Loucy (cell line): ENCODE measurements around the gene RBBP8.

Experiments used
- H2AFZ ChIP-seq: fragments of 200-600 bp; sonication (generic); 2 replicates; pipeline ENCODE4 v1.6.0; 2016; ENCODE audit warnings: antibody characterized with exemption, mild to moderate bottlenecking, low read length, moderate library complexity
- H3F3A ChIP-seq: fragments of 200-600 bp; 2 replicates; pipeline ENCODE4 v1.6.0; 2016; ENCODE audit warnings: antibody characterized with exemption, low read depth, mild to moderate bottlenecking
- H3K27me3 ChIP-seq: fragments of 200-600 bp; sonication (generic); 2 replicates; pipeline ENCODE4 v1.6.1; 2014; ENCODE audit warnings: low read length, mild to moderate bottlenecking; ENCODE audit not compliant: insufficient read depth, poor library complexity, severe bottlenecking
- H3K36me3 ChIP-seq: fragments of 200-600 bp; sonication (generic); 2 replicates; pipeline ENCODE4 v1.6.1; 2016; ENCODE audit warnings: low read length; ENCODE audit not compliant: insufficient read depth
- H3K4me1 ChIP-seq: fragments of 200-600 bp; sonication (generic); 2 replicates; pipeline ENCODE4 v1.5.1; 2014; ENCODE audit warnings: low read length, mild to moderate bottlenecking; ENCODE audit not compliant: insufficient read depth, poor library complexity, severe bottlenecking
- H3K4me2 ChIP-seq: fragments of 200-600 bp; sonication (generic); 2 replicates; pipeline ENCODE4 v1.6.0; 2014; ENCODE audit warnings: antibody characterized with exemption, low read length, low read depth, mild to moderate bottlenecking; ENCODE audit not compliant: poor library complexity, severe bottlenecking
- H3K4me3 ChIP-seq: fragments of 200-600 bp; sonication (generic); 2 replicates; pipeline ENCODE4 v1.5.1; 2014; ENCODE audit warnings: low read length, mild to moderate bottlenecking, mixed read lengths; ENCODE audit not compliant: poor library complexity, severe bottlenecking
- H3K79me2 ChIP-seq: fragments of 200-600 bp; sonication (generic); 2 replicates; pipeline ENCODE4 v1.6.1; 2014; ENCODE audit warnings: low read length; ENCODE audit not compliant: insufficient read depth
- H3K9ac ChIP-seq: fragments of 200-600 bp; sonication (generic); 2 replicates; pipeline ENCODE4 v1.6.0; 2014; ENCODE audit warnings: mild to moderate bottlenecking, low read depth, low read length, moderate library complexity; ENCODE audit not compliant: poor library complexity, severe bottlenecking
- H3K9me2 ChIP-seq: fragments of 200-600 bp; sonication (generic); replicated peaks from 2 replicates; pipeline ENCODE4 v1.6.1; 2016; ENCODE audit warnings: low read depth, low read length, mixed read lengths
- H3K9me3 ChIP-seq: fragments of 200-600 bp; sonication (generic); 2 replicates; pipeline ENCODE4 v1.6.1; 2014; ENCODE audit warnings: mild to moderate bottlenecking, antibody characterized with exemption, low read length, low read depth; ENCODE audit not compliant: insufficient read depth
- H4K20me1 ChIP-seq: fragments of 200-600 bp; sonication (generic); 2 replicates; pipeline ENCODE4 v1.6.0; 2014; ENCODE audit warnings: antibody characterized with exemption, low read length, mild to moderate bottlenecking; ENCODE audit not compliant: insufficient read depth, poor library complexity, severe bottlenecking
- EZH2phosphoT487 ChIP-seq: fragments of 200-600 bp; IDR thresholded peaks from 2 replicates; pipeline ENCODE4 v1.6.1; 2018; ENCODE audit warnings: antibody characterized with exemption, mild to moderate bottlenecking, moderate library complexity, borderline replicate concordance
- TF ChIP-seq, protein P1 (sequence below): fragments of 200-600 bp; sonication (generic); conservative IDR thresholded peaks from 2 replicates; pipeline ENCODE4 v1.5.1; 2014; ENCODE audit warnings: mild to moderate bottlenecking, antibody characterized with exemption, low read length

The RBBP8 gene

GRCh38 chr18:22915337-22915736, 17.8 kb upstream of the RBBP8 start:
- Histone ChIP-seq H3K4me2 (no peak overlapping the region), H3K4me1 (no peaks in the 10 kb centered on the region), H3K9me2 (no peaks in the 10 kb centered on the region), H3K9me3 (no peaks in the 10 kb centered on the region), H3K36me3 (no peaks in the 10 kb centered on the region), H2AFZ (no peak overlapping the region), H3K27me3 (no peaks in the 10 kb centered on the region), H3F3A (no peaks in the 10 kb centered on the region), H4K20me1 (no peaks in the 10 kb centered on the region), H3K9ac (no peak overlapping the region), H3K79me2 (no peaks in the 10 kb centered on the region), H3K4me3 (no peak overlapping the region)
- TF ChIP-seq EZH2phosphoT487: no peak
- TF ChIP-seq, protein P1, sequence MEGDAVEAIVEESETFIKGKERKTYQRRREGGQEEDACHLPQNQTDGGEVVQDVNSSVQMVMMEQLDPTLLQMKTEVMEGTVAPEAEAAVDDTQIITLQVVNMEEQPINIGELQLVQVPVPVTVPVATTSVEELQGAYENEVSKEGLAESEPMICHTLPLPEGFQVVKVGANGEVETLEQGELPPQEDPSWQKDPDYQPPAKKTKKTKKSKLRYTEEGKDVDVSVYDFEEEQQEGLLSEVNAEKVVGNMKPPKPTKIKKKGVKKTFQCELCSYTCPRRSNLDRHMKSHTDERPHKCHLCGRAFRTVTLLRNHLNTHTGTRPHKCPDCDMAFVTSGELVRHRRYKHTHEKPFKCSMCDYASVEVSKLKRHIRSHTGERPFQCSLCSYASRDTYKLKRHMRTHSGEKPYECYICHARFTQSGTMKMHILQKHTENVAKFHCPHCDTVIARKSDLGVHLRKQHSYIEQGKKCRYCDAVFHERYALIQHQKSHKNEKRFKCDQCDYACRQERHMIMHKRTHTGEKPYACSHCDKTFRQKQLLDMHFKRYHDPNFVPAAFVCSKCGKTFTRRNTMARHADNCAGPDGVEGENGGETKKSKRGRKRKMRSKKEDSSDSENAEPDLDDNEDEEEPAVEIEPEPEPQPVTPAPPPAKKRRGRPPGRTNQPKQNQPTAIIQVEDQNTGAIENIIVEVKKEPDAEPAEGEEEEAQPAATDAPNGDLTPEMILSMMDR: no peak

DNA sequence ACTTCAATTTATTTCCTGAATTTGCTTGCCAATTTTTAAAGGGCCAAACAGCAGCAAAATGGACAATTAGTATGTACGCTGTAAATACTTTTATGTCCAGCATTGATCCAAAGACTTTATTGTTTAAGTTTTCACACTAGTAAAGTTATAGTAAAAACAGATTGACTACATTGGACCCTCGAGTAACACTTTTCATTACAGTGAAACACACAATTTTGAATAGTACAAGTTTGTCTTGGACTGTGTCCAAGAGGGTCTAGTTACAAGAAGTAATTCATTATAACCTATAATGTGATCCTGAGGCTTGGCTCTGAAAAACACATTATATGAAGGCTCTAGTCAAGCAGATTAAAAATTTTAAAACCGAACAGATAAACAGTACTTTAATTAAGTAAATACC, 11.4 kb upstream of the RBBP8 start:
- Histone ChIP-seq H4K20me1 (no peaks in the 10 kb centered on the region), H2AFZ (0 out of 2 replicates have a peak overlapping the region, but pooled peaks have one; percentile 9), H3K9ac (no peak overlapping the region), H3K9me2 (no peaks in the 10 kb centered on the region), H3K36me3 (no peaks in the 10 kb centered on the region), H3F3A (no peaks in the 10 kb centered on the region), H3K4me1 (no peaks in the 10 kb centered on the region), H3K4me3 (no peak overlapping the region), H3K79me2 (no peaks in the 10 kb centered on the region), H3K4me2 (no peak overlapping the region), H3K27me3 (no peaks in the 10 kb centered on the region), H3K9me3 (no peaks in the 10 kb centered on the region)
- TF ChIP-seq, protein P1: no peak
- TF ChIP-seq EZH2phosphoT487: no peak

GRCh38 chr18:22924589-22924988, 8.5 kb upstream of the RBBP8 start:
- H3K4me1 ChIP-seq: no peaks in the 10 kb centered on the region
- H4K20me1 ChIP-seq: no peaks in the 10 kb centered on the region
- no peak overlapping the region for H3K4me2 ChIP-seq
- H3K27me3 ChIP-seq: no peaks in the 10 kb centered on the region
- H3K9me3 ChIP-seq: no peaks in the 10 kb centered on the region
- H3K9me2 ChIP-seq: no peaks in the 10 kb centered on the region
- no peaks in the 10 kb centered on the region for H3K36me3 ChIP-seq
- H3K79me2 ChIP-seq: no peaks in the 10 kb centered on the region
- H3K4me3 ChIP-seq: no peak overlapping the region
- H3K9ac ChIP-seq: no peak overlapping the region
- TF ChIP-seq, protein P1: no peak
- no peak for TF ChIP-seq EZH2phosphoT487
- no peak overlapping the region for H2AFZ ChIP-seq
- H3F3A ChIP-seq: no peaks in the 10 kb centered on the region
